Mesendoderm (in vitro differentiated cells): ENCODE results near the gene COX11.

Source experiments
- DNase-seq: peaks from one replicate; pipeline ENCODE4 v3.0.0; 2013
- H2AK5ac ChIP-seq: 2 replicates; pipeline ENCODE4 v1.6.1; 2013; ENCODE audit warnings: low read length, inconsistent platforms
- H2BK120ac ChIP-seq: 2 replicates; pipeline ENCODE4 v1.6.1; 2013; ENCODE audit warnings: low read depth, mild to moderate bottlenecking, low read length, moderate library complexity, mixed read lengths
- H2BK15ac ChIP-seq: replicated peaks from 2 replicates; pipeline ENCODE4 v1.6.1; 2013; ENCODE audit warnings: low read depth, mild to moderate bottlenecking, moderate library complexity
- H2BK5ac ChIP-seq: 2 replicates; pipeline ENCODE4 v1.6.1; 2013; ENCODE audit warnings: low read length, inconsistent platforms
- H3K18ac ChIP-seq: 2 replicates; pipeline ENCODE4 v1.6.1; 2013; ENCODE audit warnings: mild to moderate bottlenecking, low read length, mixed read lengths
- H3K23ac ChIP-seq: one replicate; pipeline ENCODE4 v1.6.1; 2013; ENCODE audit warnings: low read length
- H3K27ac ChIP-seq: 2 replicates; pipeline ENCODE4 v1.5.1; 2013; ENCODE audit warnings: low read depth, mild to moderate bottlenecking, inconsistent platforms, low read length, moderate library complexity
- H3K27me3 ChIP-seq: 2 replicates; pipeline ENCODE4 v1.6.1; 2013; ENCODE audit warnings: low read length, control low read depth, mild to moderate bottlenecking, inconsistent platforms; ENCODE audit not compliant: insufficient read depth, poor library complexity
- H3K36me3 ChIP-seq: 2 replicates; pipeline ENCODE4 v1.6.1; 2013; ENCODE audit warnings: low read length, inconsistent platforms; ENCODE audit not compliant: control insufficient read depth, insufficient read depth
- H3K4ac ChIP-seq: one replicate; pipeline ENCODE4 v1.6.1; 2013; ENCODE audit warnings: low read depth, mild to moderate bottlenecking, low read length, moderate library complexity
- H3K4me1 ChIP-seq: 2 replicates; pipeline ENCODE4 v1.6.1; 2013; ENCODE audit warnings: low read depth, low read length, inconsistent platforms; ENCODE audit not compliant: control insufficient read depth
- H3K4me2 ChIP-seq: 2 replicates; pipeline ENCODE4 v1.6.1; 2013; ENCODE audit warnings: low read length
- H3K4me3 ChIP-seq: 2 replicates; pipeline ENCODE4 v1.5.1; 2013; ENCODE audit warnings: mild to moderate bottlenecking, low read length
- H3K56ac ChIP-seq: one replicate; pipeline ENCODE4 v1.6.1; 2013; ENCODE audit warnings: low read length
- H3K79me1 ChIP-seq: 2 replicates; pipeline ENCODE4 v1.6.1; 2013; ENCODE audit warnings: low read length, inconsistent platforms
- H3K79me2 ChIP-seq: 2 replicates; pipeline ENCODE4 v1.6.1; 2013; ENCODE audit warnings: mild to moderate bottlenecking, low read length; ENCODE audit not compliant: control insufficient read depth, insufficient read depth
- H3K9ac ChIP-seq: 2 replicates; pipeline ENCODE4 v1.6.1; 2013; ENCODE audit warnings: low read length, inconsistent platforms
- H4K5ac ChIP-seq: one replicate; pipeline ENCODE4 v1.6.1; 2013; ENCODE audit warnings: low read length
- H4K8ac ChIP-seq: one replicate; pipeline ENCODE4 v1.6.1; 2013; ENCODE audit warnings: low read depth, mild to moderate bottlenecking, control low read depth, low read length, moderate library complexity
- WGBS: extraction: QIAGEN DNeasy Blood & Tissue Kit; methylation state at CpG from one replicate; pipeline ENCODE4 v1.1.7; 2013; ENCODE audit warnings: low lambda C conversion rate, missing lambda C conversion rate; ENCODE audit not compliant: insufficient coverage; ENCODE audit errors: extremely low coverage; 5-methylcytosine and 5-hydroxymethylcytosine counted together

Gene COX11

DNA sequence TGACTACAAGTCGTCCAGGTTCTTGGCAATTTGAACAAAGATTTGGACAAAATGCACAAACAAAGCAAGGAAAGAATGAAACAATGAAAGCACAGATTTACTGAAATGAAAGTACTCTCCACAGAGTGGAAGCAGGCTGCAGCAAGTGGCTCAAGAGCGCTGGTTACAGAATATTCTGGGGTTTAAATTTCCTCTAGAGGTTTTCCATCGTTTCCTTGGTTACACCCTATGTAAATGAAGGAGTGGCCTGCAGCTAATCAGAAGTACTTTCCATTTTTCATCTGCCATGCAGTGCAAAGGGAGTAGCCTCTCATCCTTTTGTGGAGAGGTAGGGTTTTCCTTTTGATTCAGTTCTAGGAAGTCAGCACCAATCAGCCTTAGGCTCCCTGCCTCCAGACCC lies 11.9 kb upstream of the COX11 start:
- H3K27me3 ChIP-seq, result no peaks in the 10 kb centered on the region
- H4K5ac ChIP-seq, result no peak overlapping the region
- no peaks in the 10 kb centered on the region for H3K36me3 ChIP-seq
- no peak overlapping the region for H3K4me2 ChIP-seq
- no peak overlapping the region for H3K4me3 ChIP-seq
- no peak overlapping the region for H3K56ac ChIP-seq
- H3K4me1 ChIP-seq, result no peaks in the 10 kb centered on the region
- H3K27ac ChIP-seq, result no peak overlapping the region
- H3K9ac ChIP-seq, result no peak overlapping the region
- no peak overlapping the region for H2BK5ac ChIP-seq
- no CpG with 5 or more reads among the region's 3 CpGs for WGBS
- H3K18ac ChIP-seq, result no peak overlapping the region
- H2AK5ac ChIP-seq, result no peak overlapping the region
- DNase-seq, result no peak
- H2BK120ac ChIP-seq, result no peak overlapping the region
- H3K23ac ChIP-seq, result no peak overlapping the region
- H4K8ac ChIP-seq, result no peak overlapping the region
- peaks cover 2% of the 10 kb centered on the region for H3K79me2 ChIP-seq
- H3K79me1 ChIP-seq, result peaks cover 2% of the 10 kb centered on the region
- no peak overlapping the region for H3K4ac ChIP-seq
- H2BK15ac ChIP-seq, result no peak overlapping the region

DNA sequence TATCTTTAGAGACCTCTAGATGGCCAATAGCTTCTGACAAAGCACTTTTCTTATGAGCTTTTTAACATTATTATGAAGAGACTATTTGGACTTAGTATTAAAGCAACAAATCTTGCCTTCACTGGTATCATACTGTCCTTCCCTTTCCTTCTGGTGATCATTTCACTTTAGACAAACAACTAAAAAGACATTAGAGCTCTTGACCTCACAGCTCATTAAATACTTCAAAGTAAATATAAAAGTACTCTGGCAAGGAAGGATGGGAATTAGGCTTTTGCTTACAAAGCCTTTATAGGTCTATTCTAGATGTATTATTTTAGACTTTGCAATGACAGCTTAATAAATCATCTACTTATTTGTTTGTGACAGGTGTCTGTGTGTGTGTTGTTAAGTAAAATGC lies 11.2 kb upstream of the COX11 start:
- Histone ChIP-seq H4K5ac (no peak overlapping the region), H3K4ac (no peak overlapping the region), H2BK120ac (no peak overlapping the region), H3K4me3 (no peak overlapping the region), H3K27me3 (no peaks in the 10 kb centered on the region), H3K56ac (no peak overlapping the region), H3K27ac (no peak overlapping the region), H3K18ac (no peak overlapping the region), H3K79me1 (peaks cover 4% of the 10 kb centered on the region), H3K9ac (no peak overlapping the region), H2BK15ac (no peak overlapping the region), H4K8ac (no peak overlapping the region), H3K79me2 (peaks cover 2% of the 10 kb centered on the region), H2AK5ac (no peak overlapping the region), H3K4me1 (no peaks in the 10 kb centered on the region), H2BK5ac (no peak overlapping the region), H3K4me2 (no peak overlapping the region), H3K23ac (no peak overlapping the region), H3K36me3 (no peaks in the 10 kb centered on the region)
- DNase-seq, result no peak

DNA sequence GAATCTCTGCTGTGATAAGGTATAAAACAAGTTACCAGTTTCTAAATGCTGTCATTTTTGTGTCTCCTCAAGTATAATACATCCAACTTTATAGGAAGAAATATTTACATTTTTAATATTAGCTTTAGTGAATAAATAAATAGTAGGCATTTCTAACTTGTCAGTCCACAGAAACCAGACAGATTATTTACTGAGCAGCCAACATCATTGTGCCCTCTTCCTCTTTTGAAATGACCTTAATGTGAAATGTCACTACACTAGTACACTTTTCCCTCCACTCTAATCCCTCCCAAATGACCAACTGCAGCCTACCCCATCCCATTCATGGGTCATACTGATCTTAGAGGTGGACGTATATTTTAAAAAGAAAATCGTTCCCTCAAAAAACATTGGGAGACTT lies 9.3 kb upstream of the COX11 start:
- no peak for DNase-seq
- H4K5ac ChIP-seq, result no peak overlapping the region
- H3K4me2 ChIP-seq, result no peak overlapping the region
- H3K79me1 ChIP-seq, result peaks cover 8% of the 10 kb centered on the region
- H3K23ac ChIP-seq, result no peak overlapping the region
- no peak overlapping the region for H3K27ac ChIP-seq
- H2BK120ac ChIP-seq, result no peak overlapping the region
- no peaks in the 10 kb centered on the region for H3K4me1 ChIP-seq
- H3K9ac ChIP-seq, result no peak overlapping the region
- H4K8ac ChIP-seq, result no peak overlapping the region
- H3K79me2 ChIP-seq, result peaks cover 5% of the 10 kb centered on the region
- no peak overlapping the region for H2AK5ac ChIP-seq
- H3K56ac ChIP-seq, result no peak overlapping the region
- H3K4ac ChIP-seq, result no peak overlapping the region
- no peak overlapping the region for H2BK15ac ChIP-seq
- no peak overlapping the region for H3K4me3 ChIP-seq
- no peak overlapping the region for H3K18ac ChIP-seq
- H3K27me3 ChIP-seq, result no peaks in the 10 kb centered on the region
- no peak overlapping the region for H2BK5ac ChIP-seq
- no CpG with 5 or more reads among the region's 2 CpGs for WGBS
- H3K36me3 ChIP-seq, result no peaks in the 10 kb centered on the region

DNA sequence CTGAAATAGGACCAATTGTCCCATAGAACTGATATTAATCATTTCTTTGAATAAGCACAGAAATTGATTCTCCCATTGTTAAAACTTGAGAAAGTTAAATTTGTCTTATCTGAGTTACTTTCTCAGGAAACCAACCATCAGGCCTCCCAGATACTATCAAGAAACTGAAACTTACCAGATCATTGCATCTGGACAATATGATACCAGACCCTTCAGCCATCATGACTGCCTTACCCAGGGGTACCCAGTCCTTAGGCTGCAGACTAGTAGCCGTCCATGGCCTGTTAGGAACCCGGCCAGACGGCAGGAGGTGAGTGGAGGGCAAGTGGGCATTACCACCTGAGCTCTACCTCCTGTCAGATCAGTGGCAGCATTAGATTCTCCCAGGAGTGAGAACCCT lies 7.9 kb upstream of the COX11 start:
- Histone ChIP-seq H3K56ac (no peak overlapping the region), H3K4me3 (no peak overlapping the region), H2BK15ac (no peak overlapping the region), H3K79me2 (peaks cover 6% of the 10 kb centered on the region), H3K23ac (no peak overlapping the region), H2BK5ac (no peak overlapping the region), H2BK120ac (no peak overlapping the region), H3K4me2 (no peak overlapping the region), H3K79me1 (peaks cover 12% of the 10 kb centered on the region), H4K8ac (no peak overlapping the region), H3K4ac (no peak overlapping the region), H2AK5ac (no peak overlapping the region), H3K36me3 (no peaks in the 10 kb centered on the region), H3K9ac (no peak overlapping the region), H4K5ac (no peak overlapping the region), H3K18ac (no peak overlapping the region), H3K27me3 (no peaks in the 10 kb centered on the region), H3K27ac (no peak overlapping the region), H3K4me1 (no peaks in the 10 kb centered on the region)
- DNase-seq, result no peak
- WGBS, result no CpG with 5 or more reads among the region's 3 CpGs

DNA sequence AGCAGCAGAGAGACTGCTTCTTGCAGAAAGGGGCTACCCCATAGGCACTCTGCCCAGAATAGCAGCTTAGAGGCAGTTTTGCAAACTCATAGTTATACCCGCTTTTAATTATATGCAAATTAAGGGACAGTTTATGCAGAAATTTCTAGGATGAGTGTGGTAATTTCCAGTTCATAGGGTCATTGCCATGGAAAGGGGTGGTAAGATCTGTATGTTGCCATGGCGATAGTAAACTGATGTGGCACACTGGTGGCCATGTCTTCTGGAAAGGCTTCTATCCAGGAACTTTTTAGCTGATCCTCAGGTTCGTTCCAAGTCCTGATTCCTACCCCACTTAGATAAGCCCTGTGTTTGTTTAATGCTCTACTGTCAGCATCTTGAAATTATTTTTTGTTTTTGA lies 6.3 kb upstream of the COX11 start:
- Histone ChIP-seq H3K4me3 (no peak overlapping the region), H3K4me2 (no peak overlapping the region), H2AK5ac (no peak overlapping the region), H3K23ac (no peak overlapping the region), H4K8ac (no peak overlapping the region), H3K4me1 (peaks cover 2% of the 10 kb centered on the region), H2BK15ac (no peak overlapping the region), H2BK120ac (no peak overlapping the region), H3K79me2 (peaks cover 10% of the 10 kb centered on the region), H3K4ac (no peak overlapping the region), H3K56ac (no peak overlapping the region), H3K27ac (no peak overlapping the region), H4K5ac (no peak overlapping the region), H3K79me1 (peaks cover 16% of the 10 kb centered on the region), H3K36me3 (no peaks in the 10 kb centered on the region), H3K27me3 (no peaks in the 10 kb centered on the region), H3K18ac (no peak overlapping the region), H3K9ac (no peak overlapping the region), H2BK5ac (no peak overlapping the region)
- DNase-seq, result no peak
- WGBS, result no CpG with 5 or more reads among the region's 3 CpGs

DNA sequence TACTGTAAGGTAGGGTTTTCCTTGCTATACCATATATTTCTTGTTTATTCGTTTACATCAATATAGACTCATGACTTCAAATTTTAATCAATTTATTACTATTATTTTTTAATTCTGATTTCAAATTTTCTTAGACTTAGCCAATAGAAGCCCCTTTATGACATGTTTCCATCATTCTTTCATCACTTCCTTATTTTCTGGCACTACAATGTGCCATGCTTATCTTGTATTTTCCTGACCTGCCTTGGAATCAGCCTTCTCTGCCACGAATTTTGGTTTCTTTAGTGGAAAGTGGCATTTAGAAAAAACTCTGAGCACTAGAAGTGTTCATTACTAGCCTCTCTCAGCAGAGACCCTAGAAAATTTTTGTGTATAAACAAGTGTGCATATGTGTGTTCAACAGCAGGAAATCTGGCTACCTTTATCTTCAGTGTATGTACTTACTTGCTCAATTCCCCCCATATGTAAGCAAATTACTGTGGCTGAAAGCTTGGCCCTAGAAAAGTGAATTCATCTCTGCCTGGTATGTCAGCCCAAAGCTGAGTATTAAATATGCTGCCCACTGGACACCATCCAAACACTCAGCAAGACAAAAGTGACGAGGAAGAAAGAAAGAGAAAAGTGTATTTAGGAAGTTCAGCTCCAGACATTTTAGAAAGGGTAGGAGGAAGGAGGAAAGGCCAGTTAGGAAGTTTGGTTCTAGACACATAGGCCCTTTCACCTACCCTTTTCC lies 4.1 kb upstream of the COX11 start:
- H4K5ac ChIP-seq, result no peak overlapping the region
- no peak overlapping the region for H3K9ac ChIP-seq
- H3K36me3 ChIP-seq, result no peaks in the 10 kb centered on the region
- no peak overlapping the region for H3K23ac ChIP-seq
- peaks cover 17% of the 10 kb centered on the region for H3K79me2 ChIP-seq
- H3K56ac ChIP-seq, result no peak overlapping the region
- no peak overlapping the region for H2AK5ac ChIP-seq
- no peak overlapping the region for H3K4me3 ChIP-seq
- H3K4me1 ChIP-seq, result peaks cover 3% of the 10 kb centered on the region
- H3K4me2 ChIP-seq, result no peak overlapping the region
- H4K8ac ChIP-seq, result no peak overlapping the region
- H2BK120ac ChIP-seq, result no peak overlapping the region
- H2BK5ac ChIP-seq, result no peak overlapping the region
- H3K18ac ChIP-seq, result no peak overlapping the region
- peaks cover 21% of the 10 kb centered on the region for H3K79me1 ChIP-seq
- H2BK15ac ChIP-seq, result no peak overlapping the region
- no CpG with 5 or more reads among the region's 3 CpGs for WGBS
- no peak for DNase-seq
- no peaks in the 10 kb centered on the region for H3K27me3 ChIP-seq
- no peak overlapping the region for H3K4ac ChIP-seq
- H3K27ac ChIP-seq, result no peak overlapping the region
